Keratinocyte (primary cell): ENCODE measurements around the gene TEX22.

ENCODE experiments used
- EZH2 ChIP-seq: IDR thresholded peaks from one replicate; pipeline ENCODE4 v1.6.1; 2012; ENCODE audit warnings: inconsistent platforms, mild to moderate bottlenecking, low read length, moderate library complexity
- TF ChIP-seq, protein P1 (sequence below), 3 experiments: IDR thresholded peaks in 1 of 3; conservative IDR thresholded peaks in 1 of 3; optimal IDR thresholded peaks in 1 of 3; 2 replicates in 2 of 3; 3 replicates in 1 of 3; pipeline versions ENCODE3 to v1.5.1; 2011; ENCODE audit warnings: low read length in 3 of 3, mild to moderate bottlenecking in 3 of 3, moderate library complexity in 2 of 3, control low read depth in 1 of 3, inconsistent platforms in 1 of 3; ENCODE audit not compliant: insufficient read depth in 2 of 3; ENCODE audit errors: extremely low read depth in 1 of 3

DNA sequence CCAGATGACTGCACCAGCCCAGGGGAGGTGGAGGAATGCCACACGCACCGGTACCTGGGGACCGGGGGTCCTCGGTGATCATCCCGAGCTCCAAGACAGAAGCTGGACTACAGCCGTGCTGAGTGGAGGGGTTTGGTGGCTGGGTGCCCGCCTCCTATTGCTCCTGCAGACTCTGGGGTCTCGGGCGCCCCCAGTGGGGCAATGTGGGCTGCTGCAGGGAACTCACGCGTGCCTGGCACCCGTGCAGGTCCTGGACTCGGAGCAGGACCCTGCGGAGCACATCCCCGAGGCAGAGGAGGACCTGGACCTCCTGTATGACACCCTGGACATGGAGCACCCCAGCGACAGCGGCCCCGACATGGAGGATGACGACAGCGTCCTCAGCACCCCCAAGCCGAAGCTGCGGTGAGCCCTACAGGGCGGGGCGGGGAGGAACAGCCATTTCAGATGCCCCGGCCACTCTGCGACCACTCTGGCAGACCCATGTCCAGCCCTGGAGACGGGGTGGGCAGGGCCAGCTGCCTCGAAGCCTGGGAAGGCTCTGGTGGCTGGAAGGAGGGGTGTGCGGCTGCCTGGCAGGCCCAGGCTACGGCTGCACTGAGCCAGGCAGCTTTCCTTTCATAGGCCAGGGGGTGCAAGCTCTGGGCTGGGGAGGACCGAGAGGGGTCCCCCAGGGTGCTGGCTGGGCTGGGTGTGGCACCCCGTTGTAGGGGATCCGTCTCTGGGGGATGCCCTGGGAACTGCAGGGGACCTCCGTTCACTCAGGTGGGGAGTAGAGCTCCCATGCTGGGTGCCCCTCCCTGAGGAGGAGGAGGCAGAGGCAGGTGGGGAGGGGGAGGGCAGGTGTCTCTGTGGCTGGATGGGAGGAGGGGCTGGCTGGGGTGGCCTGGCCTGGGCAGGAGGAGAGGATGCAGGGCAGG lies 21.6 kb upstream of the TEX22 start:
- TF ChIP-seq, protein P1, sequence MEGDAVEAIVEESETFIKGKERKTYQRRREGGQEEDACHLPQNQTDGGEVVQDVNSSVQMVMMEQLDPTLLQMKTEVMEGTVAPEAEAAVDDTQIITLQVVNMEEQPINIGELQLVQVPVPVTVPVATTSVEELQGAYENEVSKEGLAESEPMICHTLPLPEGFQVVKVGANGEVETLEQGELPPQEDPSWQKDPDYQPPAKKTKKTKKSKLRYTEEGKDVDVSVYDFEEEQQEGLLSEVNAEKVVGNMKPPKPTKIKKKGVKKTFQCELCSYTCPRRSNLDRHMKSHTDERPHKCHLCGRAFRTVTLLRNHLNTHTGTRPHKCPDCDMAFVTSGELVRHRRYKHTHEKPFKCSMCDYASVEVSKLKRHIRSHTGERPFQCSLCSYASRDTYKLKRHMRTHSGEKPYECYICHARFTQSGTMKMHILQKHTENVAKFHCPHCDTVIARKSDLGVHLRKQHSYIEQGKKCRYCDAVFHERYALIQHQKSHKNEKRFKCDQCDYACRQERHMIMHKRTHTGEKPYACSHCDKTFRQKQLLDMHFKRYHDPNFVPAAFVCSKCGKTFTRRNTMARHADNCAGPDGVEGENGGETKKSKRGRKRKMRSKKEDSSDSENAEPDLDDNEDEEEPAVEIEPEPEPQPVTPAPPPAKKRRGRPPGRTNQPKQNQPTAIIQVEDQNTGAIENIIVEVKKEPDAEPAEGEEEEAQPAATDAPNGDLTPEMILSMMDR (optimal IDR thresholded peaks at IDR 0.05 in 1 of 3, IDR thresholded peaks at IDR 0.05 in 1 of 3, conservative IDR thresholded peaks at IDR 0.05 in 1 of 3; ENCODE audit: extremely low read depth in 1 of 3, insufficient read depth in 2 of 3, low read length in 3 of 3): no peak
- TF ChIP-seq EZH2: no peak
